ENCODE results near the gene DTX2.
"Not testable (repeated sequence)": the region's sequence is repeated elsewhere in the genome, so short reads cannot be mapped to it uniquely, and the experiment has no call there.

GRCh38 chr7:76502224-76502623, 40.7 kb downstream of the DTX2 start:
- TF ChIP-seq, protein P1, sequence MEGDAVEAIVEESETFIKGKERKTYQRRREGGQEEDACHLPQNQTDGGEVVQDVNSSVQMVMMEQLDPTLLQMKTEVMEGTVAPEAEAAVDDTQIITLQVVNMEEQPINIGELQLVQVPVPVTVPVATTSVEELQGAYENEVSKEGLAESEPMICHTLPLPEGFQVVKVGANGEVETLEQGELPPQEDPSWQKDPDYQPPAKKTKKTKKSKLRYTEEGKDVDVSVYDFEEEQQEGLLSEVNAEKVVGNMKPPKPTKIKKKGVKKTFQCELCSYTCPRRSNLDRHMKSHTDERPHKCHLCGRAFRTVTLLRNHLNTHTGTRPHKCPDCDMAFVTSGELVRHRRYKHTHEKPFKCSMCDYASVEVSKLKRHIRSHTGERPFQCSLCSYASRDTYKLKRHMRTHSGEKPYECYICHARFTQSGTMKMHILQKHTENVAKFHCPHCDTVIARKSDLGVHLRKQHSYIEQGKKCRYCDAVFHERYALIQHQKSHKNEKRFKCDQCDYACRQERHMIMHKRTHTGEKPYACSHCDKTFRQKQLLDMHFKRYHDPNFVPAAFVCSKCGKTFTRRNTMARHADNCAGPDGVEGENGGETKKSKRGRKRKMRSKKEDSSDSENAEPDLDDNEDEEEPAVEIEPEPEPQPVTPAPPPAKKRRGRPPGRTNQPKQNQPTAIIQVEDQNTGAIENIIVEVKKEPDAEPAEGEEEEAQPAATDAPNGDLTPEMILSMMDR (IDR thresholded peaks at IDR 0.05) = not testable (repeated sequence)
- TF ChIP-seq POLR2AphosphoS5 (IDR thresholded peaks at IDR 0.05); POLR2A (IDR thresholded peaks at IDR 0.05); EP300 (IDR thresholded peaks at IDR 0.05; ENCODE audit: low read depth): not testable (repeated sequence)

Measured in transverse colon (tissue), 4 donors.